ENCODE measurements around the gene STK39.

The STK39 gene

DNA sequence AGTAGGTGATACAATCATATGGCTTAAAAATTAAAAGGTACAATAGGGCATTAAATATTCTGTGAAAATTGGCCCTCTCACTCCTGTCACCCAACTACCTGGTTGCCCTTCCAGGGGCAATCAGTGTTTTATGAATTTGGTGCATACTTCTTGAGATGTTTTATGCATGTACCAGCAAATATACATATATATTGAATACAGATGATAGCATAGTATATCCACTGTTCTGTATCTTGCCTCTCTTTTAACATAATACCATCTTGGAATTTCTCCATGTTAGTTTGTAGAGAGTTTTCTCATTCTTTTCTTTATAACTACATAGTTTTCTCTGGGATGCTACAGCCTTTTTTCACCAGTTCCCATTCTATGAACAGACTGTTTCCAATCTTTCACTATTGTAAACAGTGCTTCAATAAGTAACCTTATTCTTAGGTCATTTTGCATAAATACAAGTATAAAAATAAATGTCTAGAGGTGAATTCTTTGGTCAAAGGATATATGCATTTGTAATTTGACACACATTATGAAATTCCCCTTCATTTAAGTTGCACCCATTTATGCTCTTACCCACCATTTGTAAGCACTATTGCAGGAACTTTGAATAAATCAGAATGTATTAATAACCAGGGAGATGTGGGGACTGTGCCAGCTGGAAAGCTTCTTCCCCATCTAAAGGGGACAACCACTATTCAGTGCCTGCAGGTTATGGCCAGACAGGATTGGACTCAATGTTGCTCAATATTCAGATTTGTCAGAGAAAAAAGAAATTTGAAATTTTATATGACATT is 225.4 kb downstream of the STK39 start:
- Mint-ChIP-seq H3K27ac (no peak overlapping the region), H3K4me3 (no peak overlapping the region), H3K36me3 (ENCODE audit: low read depth) (peaks cover 12% of the 10 kb centered on the region), H3K27me3 (ENCODE audit: low read depth) (no peaks in the 10 kb centered on the region), H3K9me3 (no peaks in the 10 kb centered on the region), H3K4me1 (no peaks in the 10 kb centered on the region)
- TF ChIP-seq, protein P1, sequence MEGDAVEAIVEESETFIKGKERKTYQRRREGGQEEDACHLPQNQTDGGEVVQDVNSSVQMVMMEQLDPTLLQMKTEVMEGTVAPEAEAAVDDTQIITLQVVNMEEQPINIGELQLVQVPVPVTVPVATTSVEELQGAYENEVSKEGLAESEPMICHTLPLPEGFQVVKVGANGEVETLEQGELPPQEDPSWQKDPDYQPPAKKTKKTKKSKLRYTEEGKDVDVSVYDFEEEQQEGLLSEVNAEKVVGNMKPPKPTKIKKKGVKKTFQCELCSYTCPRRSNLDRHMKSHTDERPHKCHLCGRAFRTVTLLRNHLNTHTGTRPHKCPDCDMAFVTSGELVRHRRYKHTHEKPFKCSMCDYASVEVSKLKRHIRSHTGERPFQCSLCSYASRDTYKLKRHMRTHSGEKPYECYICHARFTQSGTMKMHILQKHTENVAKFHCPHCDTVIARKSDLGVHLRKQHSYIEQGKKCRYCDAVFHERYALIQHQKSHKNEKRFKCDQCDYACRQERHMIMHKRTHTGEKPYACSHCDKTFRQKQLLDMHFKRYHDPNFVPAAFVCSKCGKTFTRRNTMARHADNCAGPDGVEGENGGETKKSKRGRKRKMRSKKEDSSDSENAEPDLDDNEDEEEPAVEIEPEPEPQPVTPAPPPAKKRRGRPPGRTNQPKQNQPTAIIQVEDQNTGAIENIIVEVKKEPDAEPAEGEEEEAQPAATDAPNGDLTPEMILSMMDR (IDR thresholded peaks at IDR 0.05; ENCODE audit: unreplicated experiment in 3 of 3), result no peak

DNA sequence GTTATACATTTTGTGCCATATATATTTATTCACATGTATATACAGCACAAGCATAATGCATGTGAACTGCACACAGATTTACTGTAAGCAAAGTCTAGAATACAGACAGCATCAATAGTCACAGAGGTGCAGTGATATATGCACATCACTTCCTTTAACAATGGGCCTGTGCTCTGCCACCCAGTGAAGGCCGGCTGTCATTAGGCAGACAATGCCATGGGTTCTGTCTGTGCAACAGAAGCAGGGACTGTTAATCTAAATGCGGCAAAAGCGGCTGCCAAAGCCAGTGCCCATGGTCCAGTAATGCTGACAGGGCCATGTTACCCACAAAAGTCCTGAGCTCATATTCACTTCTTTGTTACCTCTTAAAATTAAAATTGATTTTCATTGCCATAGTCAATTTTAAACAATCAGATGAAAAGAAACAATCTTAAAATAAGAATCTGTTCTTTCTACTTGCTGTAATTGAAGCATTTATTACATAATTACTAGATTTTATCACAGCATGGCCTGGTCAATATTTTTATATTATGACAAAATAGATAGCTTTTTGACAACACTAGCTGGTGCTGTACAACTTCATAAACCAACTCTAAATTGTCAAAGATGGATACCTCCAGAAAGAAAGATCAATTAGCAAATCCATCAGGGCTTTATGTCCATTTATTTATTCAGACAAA is 232.0 kb downstream of the STK39 start:
- H3K4me1 Mint-ChIP-seq, result no peaks in the 10 kb centered on the region
- H3K4me3 Mint-ChIP-seq, result no peak overlapping the region
- H3K9me3 Mint-ChIP-seq, result no peaks in the 10 kb centered on the region
- H3K27me3 Mint-ChIP-seq (ENCODE audit: low read depth), result no peaks in the 10 kb centered on the region
- H3K36me3 Mint-ChIP-seq (ENCODE audit: low read depth), result peaks cover 22% of the 10 kb centered on the region
- TF ChIP-seq, protein P1 (IDR thresholded peaks at IDR 0.05; ENCODE audit: unreplicated experiment in 3 of 3), result no peak
- H3K27ac Mint-ChIP-seq, result no peak overlapping the region

DNA sequence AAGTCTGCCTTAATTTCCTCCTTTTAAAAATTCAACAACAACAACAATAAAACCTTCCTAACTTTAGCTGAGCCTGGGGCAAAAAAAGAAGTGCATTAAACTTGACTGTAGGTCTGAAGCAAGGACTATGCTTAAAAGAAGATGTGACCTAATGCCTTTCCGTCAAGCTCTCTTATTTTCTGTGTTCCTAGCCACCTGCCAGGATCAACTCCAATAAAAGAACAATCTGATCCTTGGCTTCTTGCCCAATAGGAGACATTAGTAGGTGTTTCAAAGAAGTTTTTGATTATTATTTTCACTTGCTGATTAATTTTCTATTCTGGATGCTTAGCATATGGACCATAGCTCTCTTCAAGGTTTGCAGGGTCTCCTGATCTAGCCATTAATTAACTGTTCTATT is 237.5 kb downstream of the STK39 start:
- Mint-ChIP-seq H3K27ac (no peak overlapping the region), H3K4me3 (no peak overlapping the region), H3K9me3 (no peaks in the 10 kb centered on the region), H3K36me3 (ENCODE audit: low read depth) (peaks cover 61% of the 10 kb centered on the region), H3K4me1 (no peaks in the 10 kb centered on the region), H3K27me3 (ENCODE audit: low read depth) (no peaks in the 10 kb centered on the region)
- TF ChIP-seq, protein P1 (IDR thresholded peaks at IDR 0.05; ENCODE audit: unreplicated experiment in 3 of 3), result no peak

- no peak overlapping the region for H3K4me3 Mint-ChIP-seq
- no peaks in the 10 kb centered on the region for H3K27me3 Mint-ChIP-seq (ENCODE audit: low read depth)
- H3K9me3 Mint-ChIP-seq, result no peaks in the 10 kb centered on the region
- no peaks in the 10 kb centered on the region for H3K4me1 Mint-ChIP-seq
- peaks cover 66% of the 10 kb centered on the region for H3K36me3 Mint-ChIP-seq (ENCODE audit: low read depth)
- peak overlapping the region in 1 of 3 experiments; percentile 6 for H3K27ac Mint-ChIP-seq
- TF ChIP-seq, protein P1 (IDR thresholded peaks at IDR 0.05; ENCODE audit: unreplicated experiment in 3 of 3), result no peak
Measured at GRCh38 chr2:168008646-168009195, 238.7 kb downstream of the STK39 start.

- Mint-ChIP-seq H3K27ac (peak overlapping the region in 1 of 3 experiments; percentile 30), H3K36me3 (ENCODE audit: low read depth) (peaks cover 55% of the 10 kb centered on the region), H3K9me3 (no peaks in the 10 kb centered on the region), H3K4me1 (no peaks in the 10 kb centered on the region), H3K4me3 (no peak overlapping the region), H3K27me3 (ENCODE audit: low read depth) (no peaks in the 10 kb centered on the region)
- TF ChIP-seq, protein P1 (IDR thresholded peaks at IDR 0.05; ENCODE audit: unreplicated experiment in 3 of 3), result no peak
Measured at GRCh38 chr2:168006498-168006897, 240.9 kb downstream of the STK39 start.

Measured in nephron (organoid).